MCF 10A (cell line): ENCODE data around the gene ADH7. TPM values are rescaled to one million over a fixed set of nuclear protein-coding genes. Genes with fewer than 3 reads are reported as not detected.
A peak's percentile ranks its signal among the peaks of the same experiment; 100 is the strongest.
"Not testable (repeated sequence)": the region's sequence is repeated elsewhere in the genome, so short reads cannot be mapped to it uniquely, and the experiment has no call there.

Experiments
- BruUV-seq: library from RNA; stranded (reverse); fragments of 400-500 nt; replicated peaks from 2 replicates; lab custom pipeline; 2021; lab: Mats Ljungman, UMichigan
- CTCF ChIA-PET: fragments of 300-600 bp; sonication (Branson Sonifier 250); formaldehyde crosslinking; extraction: SDS; loops from one replicate; lab custom pipeline; 2021; ENCODE audit warnings: antibody characterized with exemption, inconsistent platforms; lab: Yijun Ruan, JAX
- POLR2A ChIA-PET: fragments of 300-600, 350-650 bp; sonication (Branson Sonifier 250); formaldehyde crosslinking; extraction: SDS; loops from one replicate; lab custom pipeline; 2020; ENCODE audit warnings: antibody characterized with exemption, inconsistent platforms; lab: Yijun Ruan, JAX
- DNase-seq: peaks from one replicate; pipeline ENCODE4 v3.0.0-alpha.2; 2018; ENCODE audit not compliant: unreplicated experiment
- H3K27ac Mint-ChIP-seq: one replicate; pipeline ENCODE4 v1.8.0; 2022; ENCODE audit warnings: mild to moderate bottlenecking, low read depth, mixed read lengths; ENCODE audit not compliant: unreplicated experiment
- H3K27me3 Mint-ChIP-seq: one replicate; pipeline ENCODE4 v1.8.0; 2022; ENCODE audit warnings: mixed read lengths; ENCODE audit not compliant: insufficient read depth, unreplicated experiment
- H3K36me3 Mint-ChIP-seq: one replicate; pipeline ENCODE4 v1.8.0; 2022; ENCODE audit warnings: mild to moderate bottlenecking, moderate library complexity, mixed read lengths; ENCODE audit not compliant: insufficient read depth, unreplicated experiment
- H3K4me1 Mint-ChIP-seq: one replicate; pipeline ENCODE4 v1.8.0; 2022; ENCODE audit warnings: mixed read lengths; ENCODE audit not compliant: insufficient read depth, unreplicated experiment
- H3K4me3 Mint-ChIP-seq: one replicate; pipeline ENCODE4 v1.8.0; 2022; ENCODE audit warnings: mild to moderate bottlenecking, moderate library complexity, mixed read lengths; ENCODE audit not compliant: unreplicated experiment
- H3K9me3 Mint-ChIP-seq: one replicate; pipeline ENCODE4 v1.8.0; 2022; ENCODE audit warnings: mixed read lengths; ENCODE audit not compliant: unreplicated experiment
- intact Hi-C: fragments of 100-400 bp; cut with micrococcal nuclease; formaldehyde crosslinking; loops from 2 replicates; pipeline ENCODE4 v1.14.1; 2022
- total RNA-seq: library from RNA; stranded (reverse); gene quantifications from 2 replicates; pipeline ENCODE4 v1.2.3, GENCODE V29; 2022
- TF ChIP-seq, protein P1 (sequence below): fragments of 200-600 bp; IDR thresholded peaks from one replicate; pipeline ENCODE4 v1.8.0; 2022; ENCODE audit warnings: antibody characterized with exemption, mild to moderate bottlenecking; ENCODE audit not compliant: unreplicated experiment

ADH7 gene
- total RNA-seq, 1 experiment from 2014 or later = not detected

DNA sequence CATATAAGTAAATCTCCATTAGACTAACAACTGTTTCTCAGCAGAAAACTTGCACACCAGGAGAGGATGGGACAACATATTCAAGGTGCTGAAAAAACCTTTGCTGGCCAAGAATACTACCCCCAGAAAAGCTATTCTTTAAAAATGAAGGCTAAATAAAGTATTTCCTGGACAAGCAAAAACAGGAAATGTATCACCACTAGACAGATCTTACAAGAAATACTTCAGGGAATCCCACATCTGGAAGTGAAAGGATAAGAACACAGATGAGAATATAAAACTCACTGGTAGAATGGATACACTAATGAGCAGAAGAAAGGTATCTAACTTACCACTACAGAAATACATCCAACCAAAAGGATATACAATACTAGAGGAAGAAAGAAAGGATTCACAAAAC is 55.6 kb downstream of the ADH7 start:
- Mint-ChIP-seq H3K27ac (peak overlapping the region; percentile 9), H3K4me3 (no peak overlapping the region), H3K27me3 (no peaks in the 10 kb centered on the region), H3K9me3 (peaks cover 17% of the 10 kb centered on the region), H3K4me1 (peaks cover 6% of the 10 kb centered on the region), H3K36me3 (peaks cover 5% of the 10 kb centered on the region)
- ChIA-PET POLR2A (interaction anchor here (0.9 to 1.1 kb wide), 2 partner anchors 19 to 56 kb away, joined by 3 to 4 read pairs; no protein-coding TSS in a partner anchor), CTCF (interaction anchor here (0.6 kb wide), 1 partner anchor 214 kb away, joined by 4 read pairs; no protein-coding TSS in a partner anchor)
- BruUV-seq = no TSS peak
- no peak for DNase-seq
- TF ChIP-seq, protein P1, sequence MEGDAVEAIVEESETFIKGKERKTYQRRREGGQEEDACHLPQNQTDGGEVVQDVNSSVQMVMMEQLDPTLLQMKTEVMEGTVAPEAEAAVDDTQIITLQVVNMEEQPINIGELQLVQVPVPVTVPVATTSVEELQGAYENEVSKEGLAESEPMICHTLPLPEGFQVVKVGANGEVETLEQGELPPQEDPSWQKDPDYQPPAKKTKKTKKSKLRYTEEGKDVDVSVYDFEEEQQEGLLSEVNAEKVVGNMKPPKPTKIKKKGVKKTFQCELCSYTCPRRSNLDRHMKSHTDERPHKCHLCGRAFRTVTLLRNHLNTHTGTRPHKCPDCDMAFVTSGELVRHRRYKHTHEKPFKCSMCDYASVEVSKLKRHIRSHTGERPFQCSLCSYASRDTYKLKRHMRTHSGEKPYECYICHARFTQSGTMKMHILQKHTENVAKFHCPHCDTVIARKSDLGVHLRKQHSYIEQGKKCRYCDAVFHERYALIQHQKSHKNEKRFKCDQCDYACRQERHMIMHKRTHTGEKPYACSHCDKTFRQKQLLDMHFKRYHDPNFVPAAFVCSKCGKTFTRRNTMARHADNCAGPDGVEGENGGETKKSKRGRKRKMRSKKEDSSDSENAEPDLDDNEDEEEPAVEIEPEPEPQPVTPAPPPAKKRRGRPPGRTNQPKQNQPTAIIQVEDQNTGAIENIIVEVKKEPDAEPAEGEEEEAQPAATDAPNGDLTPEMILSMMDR = no peak
- intact Hi-C loops = no loop called here

- intact Hi-C loops = no loop called here
- H3K9me3 Mint-ChIP-seq = peaks cover 18% of the 10 kb centered on the region
- BruUV-seq = no TSS peak
Observed at GRCh38 chr4:99378876-99379275, 56.3 kb downstream of the ADH7 start.

DNA sequence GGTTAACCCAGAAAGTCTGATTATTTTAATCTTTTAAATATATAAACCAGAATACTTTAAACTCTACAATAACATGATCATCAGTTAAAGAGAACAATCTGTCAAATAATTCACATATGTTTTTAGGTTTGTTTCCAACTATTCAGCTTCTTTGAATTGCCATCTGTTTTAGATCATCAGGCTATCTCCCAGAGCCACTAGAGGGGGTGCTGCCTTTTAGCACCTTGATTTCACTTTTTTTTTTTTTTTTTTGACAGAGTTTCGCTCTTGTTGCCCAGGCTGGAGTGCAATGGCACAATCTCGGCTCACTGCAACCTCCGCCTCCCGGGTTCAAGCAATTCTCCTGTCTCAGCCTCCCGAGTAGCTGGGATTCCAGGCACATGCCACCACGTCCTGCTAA is 57.8 kb downstream of the ADH7 start:
- H3K9me3 Mint-ChIP-seq = peaks cover 21% of the 10 kb centered on the region
- H3K4me3 Mint-ChIP-seq, H3K27ac Mint-ChIP-seq, H3K27me3 Mint-ChIP-seq, BruUV-seq, H3K4me1 Mint-ChIP-seq, POLR2A ChIA-PET, intact Hi-C loops, H3K36me3 Mint-ChIP-seq: not testable (repeated sequence)
- peak; percentile 41 for DNase-seq
- CTCF ChIA-PET = interaction anchor here (0.6 to 2.1 kb wide), 9 partner anchors 10 to 825 kb away, joined by 3 to 7 read pairs (median 4); no protein-coding TSS in a partner anchor

More at GRCh38 chr4:99378876-99379275, 56.3 kb downstream of the ADH7 start:
- TF ChIP-seq, protein P1 = no peak
- peaks cover 5% of the 10 kb centered on the region for H3K36me3 Mint-ChIP-seq
- H3K4me1 Mint-ChIP-seq = peaks cover 6% of the 10 kb centered on the region
- H3K4me3 Mint-ChIP-seq = no peak overlapping the region
- CTCF ChIA-PET = interaction anchor here (1.5 to 2.1 kb wide), 2 partner anchors 9 to 24 kb away, joined by 4 to 7 read pairs; no protein-coding TSS in a partner anchor
- H3K27me3 Mint-ChIP-seq = no peaks in the 10 kb centered on the region
- DNase-seq = no peak
- no peak overlapping the region for H3K27ac Mint-ChIP-seq
- POLR2A ChIA-PET = interaction anchor here (0.9 kb wide), 1 partner anchor 18 kb away, joined by 4 read pairs; no protein-coding TSS in a partner anchor

DNA sequence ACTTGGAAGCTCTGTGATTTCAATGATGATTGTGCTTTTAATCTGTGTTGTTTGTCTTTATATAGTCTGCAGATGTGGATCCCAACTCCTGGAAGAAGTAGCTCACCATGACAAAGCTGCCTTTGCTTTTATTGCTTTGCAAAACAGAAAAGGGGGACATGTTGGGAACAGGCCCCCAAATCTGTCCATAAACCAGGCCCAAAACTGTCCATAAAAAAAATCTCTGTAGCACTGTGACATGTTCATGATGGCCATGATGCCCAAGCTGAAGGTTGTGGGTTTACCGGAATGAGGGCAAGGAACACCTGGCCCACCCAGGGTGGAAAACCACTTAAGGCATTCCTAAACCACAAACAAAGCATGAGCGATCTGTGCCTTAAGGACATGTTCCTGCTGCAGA is 62.7 kb downstream of the ADH7 start:
- H3K27me3 Mint-ChIP-seq, H3K4me3 Mint-ChIP-seq, intact Hi-C loops, H3K4me1 Mint-ChIP-seq, H3K27ac Mint-ChIP-seq, DNase-seq, H3K36me3 Mint-ChIP-seq, BruUV-seq, POLR2A ChIA-PET: not testable (repeated sequence)
- peaks cover 14% of the 10 kb centered on the region for H3K9me3 Mint-ChIP-seq
- CTCF ChIA-PET = interaction anchor here (0.8 to 1.2 kb wide), 2 partner anchors 11 to 170 kb away, joined by 3 read pairs; no protein-coding TSS in a partner anchor

DNA sequence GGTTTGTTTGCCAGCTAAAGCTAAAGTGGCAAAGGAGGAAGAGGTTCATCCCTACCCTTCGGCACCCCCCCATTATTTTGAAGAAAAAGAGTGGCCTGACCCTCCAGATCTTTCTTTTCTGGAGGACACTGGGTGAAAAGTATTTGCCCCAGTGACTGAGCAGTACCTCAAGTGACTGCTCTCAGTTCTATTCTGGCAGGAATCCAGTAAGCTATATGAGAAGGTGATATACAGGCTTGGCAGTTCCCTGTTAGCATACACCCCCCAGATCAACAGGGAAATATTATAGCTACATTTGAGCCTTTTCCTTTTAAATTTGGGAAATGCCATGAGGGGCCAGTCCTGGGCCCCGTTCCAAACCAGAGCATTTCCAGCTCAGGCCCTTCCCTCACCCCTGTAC is 67.3 kb downstream of the ADH7 start:
- H3K4me3 Mint-ChIP-seq, H3K36me3 Mint-ChIP-seq, intact Hi-C loops, H3K4me1 Mint-ChIP-seq, CTCF ChIA-PET, H3K27me3 Mint-ChIP-seq, H3K9me3 Mint-ChIP-seq, DNase-seq, BruUV-seq, H3K27ac Mint-ChIP-seq: not testable (repeated sequence)
- POLR2A ChIA-PET = interaction anchor here (0.7 kb wide), 1 partner anchor 23 kb away, joined by 3 read pairs; no protein-coding TSS in a partner anchor
